GM19395 (cell line): Measurements from ENCODE around the gene UNC80.
A peak's percentile ranks its signal among the peaks of the same experiment; 100 is the strongest.

Experiments
- ATAC-seq: cut with Tn5 transposase; IDR thresholded peaks from one replicate; pipeline ENCODE4 v1.9.1; 2021; ENCODE audit warnings: mild to moderate bottlenecking, moderate library complexity; ENCODE audit not compliant: unreplicated experiment

The UNC80 gene

DNA sequence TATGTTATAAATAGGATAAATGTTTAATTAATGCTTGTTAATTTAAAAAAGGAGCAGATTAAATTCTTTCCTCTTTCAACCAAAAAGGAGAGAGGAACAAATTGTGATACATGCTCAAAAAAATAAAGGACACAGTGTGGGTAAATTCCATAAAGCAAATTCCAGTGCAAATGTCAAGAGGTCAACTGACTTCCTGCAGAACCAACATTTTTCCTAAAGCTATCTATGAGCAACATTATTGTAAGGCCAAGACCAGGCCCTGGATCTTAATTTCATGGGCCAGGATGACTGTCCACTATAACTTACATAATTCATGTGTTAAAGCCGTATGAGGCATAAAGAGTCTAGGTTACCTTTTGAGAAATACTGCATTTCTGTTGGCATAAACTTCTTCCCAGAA is 136.9 kb downstream of the UNC80 start:
- ATAC-seq, result no peak

DNA sequence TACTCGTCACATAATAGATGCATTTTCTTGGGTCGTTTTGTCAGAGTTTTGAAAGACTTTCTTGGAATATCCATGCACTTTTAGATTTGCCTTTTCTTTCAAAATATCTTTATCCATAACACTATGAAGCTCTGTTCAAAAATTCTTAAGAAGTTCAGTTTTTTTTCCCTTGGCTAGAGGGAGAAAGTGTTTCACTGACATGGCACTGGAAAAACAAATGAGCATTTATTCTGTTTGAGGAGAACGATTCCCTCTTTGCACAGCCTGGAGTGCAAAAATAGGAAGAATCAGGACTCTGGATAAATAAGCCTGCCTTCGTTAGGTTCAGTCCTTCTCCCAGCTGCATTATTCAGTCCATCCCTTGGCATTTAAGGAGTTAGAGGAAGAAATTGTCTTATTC is 139.9 kb downstream of the UNC80 start:
- ATAC-seq, result no peak

DNA sequence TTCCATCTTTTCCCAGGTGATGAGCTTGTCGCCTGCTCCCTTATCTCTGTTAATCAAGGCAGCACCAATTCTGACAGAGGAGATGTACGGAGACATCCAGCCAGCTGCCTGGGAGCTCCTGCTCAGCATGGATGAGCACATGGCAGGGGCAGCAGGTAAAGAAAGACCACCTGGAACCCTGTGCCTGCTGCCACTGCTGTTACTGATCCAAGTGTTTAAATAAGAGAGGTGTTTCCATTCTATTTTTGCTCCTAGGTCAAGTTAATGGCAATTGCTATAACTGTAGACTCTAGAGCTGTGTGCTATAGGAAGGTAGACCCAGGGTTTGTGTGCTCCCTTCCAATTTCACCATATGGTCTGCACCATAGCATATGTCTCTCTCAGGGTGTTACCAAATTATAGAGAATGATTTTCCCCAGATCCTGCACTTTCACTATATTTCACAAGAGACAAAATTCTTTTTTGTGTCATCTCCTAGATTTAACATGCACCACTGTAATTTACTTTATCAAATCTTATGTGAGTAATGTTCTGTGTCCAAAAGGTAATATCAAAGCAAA is 142.2 kb downstream of the UNC80 start:
- ATAC-seq, result no peak

DNA sequence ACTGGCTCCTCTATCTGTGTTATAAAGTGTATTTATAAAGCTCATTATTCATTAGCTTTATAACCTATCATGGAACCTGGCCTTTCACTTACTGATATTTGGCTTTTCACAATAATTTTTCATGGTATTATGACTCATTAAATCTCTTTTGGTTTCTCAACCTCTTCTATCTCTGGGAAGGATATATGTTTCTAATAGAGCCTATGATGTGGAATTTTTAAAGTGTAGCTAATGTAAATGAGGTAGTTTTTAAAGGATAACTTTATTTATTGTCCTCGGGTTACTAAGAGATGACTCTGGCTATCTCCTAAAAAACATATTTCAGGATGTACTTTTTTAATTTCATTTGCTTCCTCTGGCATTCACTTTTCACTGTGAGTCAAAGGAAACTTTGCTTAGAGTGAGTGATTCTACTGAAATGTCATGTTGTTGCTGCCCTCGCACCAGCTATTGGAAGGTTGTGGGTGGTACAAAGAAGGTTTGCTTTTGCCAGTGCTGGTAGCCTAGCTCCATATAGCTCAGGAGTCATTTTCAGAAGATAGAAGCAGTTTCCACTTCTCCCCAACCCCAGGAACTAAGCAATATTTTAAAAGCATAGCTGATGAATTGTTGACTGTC is 145.6 kb downstream of the UNC80 start:
- ATAC-seq, result no peak

DNA sequence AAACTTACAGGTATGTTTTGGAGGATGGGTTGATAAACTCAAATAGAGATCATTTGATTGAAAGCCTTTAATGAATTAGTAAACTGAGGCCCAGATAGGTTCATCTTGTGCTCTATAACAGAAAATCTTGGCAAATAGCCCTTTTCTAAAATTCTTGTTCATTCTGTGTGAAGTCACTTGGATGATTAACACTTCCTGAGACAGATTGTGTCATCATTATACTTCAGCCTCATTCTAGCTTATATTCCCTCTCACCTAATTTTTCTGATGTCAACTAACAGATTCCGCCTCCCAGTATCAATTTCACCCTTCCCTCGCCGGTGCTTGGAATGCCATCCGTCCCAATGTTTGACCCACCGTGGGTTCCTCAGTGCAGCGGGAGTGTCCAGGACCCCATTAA is 146.6 kb downstream of the UNC80 start:
- ATAC-seq, result no peak

DNA sequence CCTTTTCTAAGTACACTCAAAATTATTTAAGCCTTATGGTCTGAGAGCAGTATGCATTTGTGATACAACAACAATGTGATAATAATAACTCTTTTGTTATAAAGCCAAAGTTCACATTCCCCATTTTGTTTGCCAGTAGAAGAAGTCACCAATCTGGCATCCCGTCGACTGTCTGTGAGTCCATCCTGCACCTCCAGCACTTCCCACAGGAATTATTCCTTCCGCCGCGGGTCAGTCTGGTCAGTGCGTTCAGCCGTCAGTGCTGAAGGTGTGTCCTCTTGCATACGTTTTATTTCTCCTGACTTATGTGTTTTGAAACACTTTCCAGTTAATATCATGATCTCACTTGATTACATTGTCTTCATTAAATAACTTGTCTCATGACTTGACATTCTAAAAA is 150.5 kb downstream of the UNC80 start:
- no peak for ATAC-seq

DNA sequence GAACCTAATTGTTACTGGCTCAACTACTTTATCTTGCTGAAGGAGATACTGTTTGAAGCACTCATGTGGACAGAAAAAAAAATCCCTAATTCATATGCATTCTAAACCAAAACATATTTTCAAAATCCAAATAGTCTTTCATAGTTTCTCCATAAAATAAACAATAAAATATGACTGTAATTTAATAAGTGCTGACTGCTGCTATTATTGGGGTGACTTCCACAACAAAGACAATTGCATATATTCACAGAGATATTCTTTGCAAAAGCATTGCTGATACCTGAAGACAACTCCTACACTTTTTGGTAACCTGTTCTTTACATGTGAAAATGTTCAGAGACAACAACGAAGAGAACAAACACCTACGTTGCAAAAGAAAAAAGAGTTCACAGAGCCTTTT is 157.7 kb downstream of the UNC80 start:
- ATAC-seq, result no peak

DNA sequence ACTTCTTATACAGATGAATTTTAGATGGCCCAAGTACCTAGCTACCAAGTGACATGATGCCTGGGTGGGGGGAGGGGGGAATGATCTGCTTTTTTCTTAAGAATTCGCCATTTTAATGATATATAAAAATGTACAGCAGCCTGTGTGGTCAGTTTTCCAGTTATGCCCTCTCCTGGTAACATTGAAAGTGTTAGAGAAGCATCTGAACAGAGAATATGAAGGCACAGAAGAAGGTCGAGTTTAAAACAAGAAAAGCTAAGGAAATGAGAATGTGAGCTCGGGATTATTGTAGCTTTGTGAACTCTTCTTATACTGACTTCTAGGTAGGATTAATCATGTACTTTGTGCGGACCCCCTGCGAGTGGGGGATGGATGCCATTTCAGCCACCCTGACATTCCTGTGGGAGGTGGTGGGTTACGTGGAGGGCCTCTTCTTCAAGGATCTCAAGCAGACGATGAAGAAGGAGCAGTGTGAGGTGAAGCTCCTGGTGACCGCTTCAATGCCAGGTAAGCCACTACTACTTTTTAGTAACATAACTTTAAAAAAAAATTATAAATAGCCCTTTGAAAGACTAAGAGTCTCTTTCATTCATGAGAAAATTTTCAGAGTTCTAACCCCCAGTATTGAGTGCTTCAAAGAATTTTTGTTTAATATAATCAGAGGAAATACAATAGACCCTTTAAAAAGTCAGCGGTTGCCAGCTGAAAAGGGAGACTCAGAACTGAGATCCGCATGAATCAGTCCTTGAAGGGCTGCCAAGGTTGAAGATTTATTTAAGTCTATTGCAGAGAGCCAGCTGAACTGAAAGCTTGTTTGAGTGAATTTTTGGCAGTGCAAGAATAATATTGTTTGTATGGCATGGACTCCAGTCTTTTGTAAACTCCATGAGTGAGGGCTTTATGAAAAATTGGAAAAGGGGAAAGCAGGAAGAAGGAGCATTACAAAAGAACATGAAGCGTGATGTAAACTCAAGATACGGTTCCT is 162.2 kb downstream of the UNC80 start:
- ATAC-seq, result no peak

DNA sequence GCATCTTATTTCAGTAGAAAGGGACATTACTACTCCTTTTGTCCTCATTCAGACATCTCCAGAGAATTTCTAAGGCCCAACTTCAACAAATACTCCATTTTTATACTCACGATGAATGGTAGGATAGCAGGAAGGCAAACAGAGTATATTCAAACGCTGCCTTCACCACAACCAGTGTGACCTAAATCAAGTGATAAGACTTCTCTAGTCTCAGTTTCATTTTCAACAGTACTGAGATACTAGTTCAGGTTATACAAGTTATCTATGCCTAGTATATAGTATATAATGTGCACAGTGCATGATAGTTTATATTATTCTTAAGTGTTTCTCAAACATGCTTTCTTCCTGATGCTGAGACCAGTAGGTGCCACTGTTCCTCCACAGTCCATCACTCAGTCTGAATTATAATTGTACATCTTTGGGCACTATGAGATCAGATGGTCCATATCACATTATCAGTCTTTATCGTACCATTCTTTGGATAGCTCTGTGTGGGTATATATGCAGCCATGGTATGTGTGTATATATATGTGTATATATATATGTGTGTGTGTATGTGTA is 164.6 kb downstream of the UNC80 start:
- no peak for ATAC-seq

DNA sequence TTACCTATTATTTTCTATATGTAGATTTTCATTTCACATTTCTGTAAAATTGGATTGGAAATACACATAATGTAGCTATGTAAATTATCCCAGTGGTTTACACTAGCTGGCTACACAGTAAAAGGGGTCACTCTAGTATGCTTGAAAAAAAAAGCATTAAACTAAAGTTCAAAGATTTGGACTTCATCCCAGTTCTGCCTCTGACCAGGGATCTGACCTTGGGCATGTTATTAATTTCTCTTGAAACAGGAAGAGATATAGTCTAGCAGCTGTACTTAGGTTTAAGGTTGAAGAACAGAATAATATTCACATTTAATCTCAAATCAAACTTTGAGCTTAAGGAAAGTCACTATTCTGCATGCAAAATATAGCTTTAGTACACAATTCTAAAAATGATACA is 166.3 kb downstream of the UNC80 start:
- ATAC-seq, result no peak

DNA sequence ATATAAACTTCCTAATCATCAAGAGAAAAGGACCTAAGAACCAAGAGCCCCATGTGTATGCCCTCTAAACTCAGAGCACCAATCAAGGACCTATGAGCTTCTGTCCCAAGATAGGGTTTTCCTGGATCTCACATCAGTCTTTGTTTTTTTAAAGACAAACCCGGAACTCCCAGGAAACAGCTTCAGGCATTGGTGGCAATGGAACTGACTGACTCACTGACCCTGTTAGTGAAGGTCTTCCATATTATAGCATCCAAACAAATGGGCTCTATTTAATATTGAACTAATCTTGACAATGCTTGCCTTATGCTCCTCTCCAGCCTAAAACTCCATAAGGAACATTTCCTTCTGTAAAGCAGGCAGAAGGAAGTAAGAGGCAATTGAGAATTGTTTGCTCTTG is 167.3 kb downstream of the UNC80 start:
- no peak for ATAC-seq

DNA sequence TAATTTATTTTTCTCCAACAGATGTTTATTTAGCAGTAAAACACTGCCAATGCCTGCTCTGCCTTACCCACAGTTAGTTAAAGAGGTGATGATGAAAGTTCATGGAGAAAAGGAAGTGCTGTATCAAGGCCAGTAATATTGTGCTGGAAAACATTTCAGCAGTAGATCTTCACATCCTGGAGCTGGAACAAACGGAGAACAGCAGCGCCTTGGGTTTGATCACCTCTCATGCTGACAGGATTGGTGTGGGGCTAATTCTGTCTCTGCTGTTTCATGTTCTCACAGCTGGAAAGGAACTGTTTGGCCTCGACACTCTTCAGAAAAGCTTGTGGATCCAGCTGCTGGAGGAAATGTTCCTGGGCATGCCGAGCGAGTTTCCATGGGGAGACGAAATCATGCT is 169.3 kb downstream of the UNC80 start:
- ATAC-seq, result no peak

DNA sequence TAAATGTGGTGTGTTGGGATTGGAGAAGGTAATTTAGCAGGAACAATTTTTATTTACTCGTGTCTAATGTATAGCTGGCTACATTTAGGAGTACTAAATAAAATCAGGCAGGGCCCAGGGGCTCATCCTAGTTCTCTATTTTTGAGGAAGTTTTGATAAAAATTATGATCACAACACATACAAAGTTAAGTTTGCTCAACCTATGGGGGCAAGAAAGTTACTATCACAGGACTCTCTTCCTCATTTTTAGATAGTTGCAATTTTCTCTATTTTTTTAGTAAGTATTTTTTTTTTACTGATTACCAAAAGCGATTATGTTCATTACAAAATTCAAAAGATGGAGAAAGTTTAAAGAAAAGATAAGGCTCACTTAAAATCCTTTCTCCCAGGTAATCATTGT is 170.8 kb downstream of the UNC80 start:
- no peak for ATAC-seq

DNA sequence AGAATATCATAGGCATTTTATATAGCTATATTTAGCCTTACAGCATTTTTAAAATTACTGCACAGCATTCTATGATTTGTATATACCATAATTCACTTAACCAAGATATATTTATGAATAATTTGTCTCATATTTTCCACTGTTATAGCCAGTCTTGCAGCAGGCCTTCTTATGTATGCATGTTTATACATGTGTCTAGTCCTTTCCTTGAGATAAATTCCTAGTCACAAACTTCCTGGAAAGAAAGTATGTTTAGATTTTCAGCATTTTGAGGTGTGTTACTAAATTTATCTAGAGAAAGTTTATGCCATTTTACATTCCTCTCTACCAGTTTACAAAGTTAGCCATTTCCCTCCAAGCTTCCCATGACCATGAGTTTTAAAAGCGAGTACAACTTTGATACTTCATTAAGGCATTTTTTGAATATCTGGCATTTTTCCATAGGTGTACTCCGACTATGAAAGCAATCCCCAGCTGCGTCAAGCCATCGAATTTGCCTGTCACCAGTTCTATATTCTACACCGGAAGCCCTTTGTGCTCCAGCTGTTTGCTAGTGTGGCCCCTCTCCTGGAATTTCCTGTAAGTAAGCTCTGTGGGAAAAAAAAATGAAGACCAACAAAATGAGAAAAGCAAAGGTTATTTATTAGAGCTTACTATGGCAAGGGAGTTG is 171.4 kb downstream of the UNC80 start:
- no peak for ATAC-seq

DNA sequence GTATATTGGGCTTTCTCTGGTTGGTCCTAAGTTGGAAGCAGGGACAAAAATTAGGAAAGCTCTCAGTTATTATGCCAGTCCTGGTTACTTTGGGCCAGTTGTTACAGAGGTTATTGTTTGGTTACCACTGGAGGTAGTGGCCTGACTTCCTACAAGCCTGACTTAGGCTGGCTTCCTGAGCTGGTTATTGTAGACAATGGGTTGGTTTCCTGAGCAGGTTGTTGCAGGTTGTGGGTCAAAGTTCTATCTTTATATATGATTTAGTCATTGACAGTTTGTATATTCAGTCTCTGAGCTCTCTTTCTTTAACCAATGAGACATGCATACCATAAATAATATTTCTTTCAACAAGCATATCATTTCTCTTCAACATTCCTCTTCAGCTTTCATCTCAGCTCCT is 172.1 kb downstream of the UNC80 start:
- ATAC-seq, result no peak

DNA sequence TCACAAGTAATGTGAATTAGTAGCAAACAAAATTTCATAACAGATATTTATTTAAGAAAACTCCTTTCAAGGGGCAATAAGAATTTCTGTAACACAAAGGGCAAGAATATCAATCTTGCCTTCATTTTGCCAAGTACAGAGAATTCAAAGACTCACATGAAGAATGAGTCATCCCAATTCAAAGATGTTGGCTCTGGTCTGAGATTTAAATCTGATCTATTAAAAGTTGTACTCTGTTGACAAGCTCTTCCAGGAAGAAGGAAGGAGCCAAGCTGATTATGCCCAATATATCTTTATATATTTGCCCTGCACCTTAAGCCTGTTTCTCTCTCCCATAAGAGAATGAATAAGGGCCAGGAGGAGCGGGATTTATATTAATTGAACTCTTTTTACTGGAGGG is 174.9 kb downstream of the UNC80 start:
- no peak for ATAC-seq

DNA sequence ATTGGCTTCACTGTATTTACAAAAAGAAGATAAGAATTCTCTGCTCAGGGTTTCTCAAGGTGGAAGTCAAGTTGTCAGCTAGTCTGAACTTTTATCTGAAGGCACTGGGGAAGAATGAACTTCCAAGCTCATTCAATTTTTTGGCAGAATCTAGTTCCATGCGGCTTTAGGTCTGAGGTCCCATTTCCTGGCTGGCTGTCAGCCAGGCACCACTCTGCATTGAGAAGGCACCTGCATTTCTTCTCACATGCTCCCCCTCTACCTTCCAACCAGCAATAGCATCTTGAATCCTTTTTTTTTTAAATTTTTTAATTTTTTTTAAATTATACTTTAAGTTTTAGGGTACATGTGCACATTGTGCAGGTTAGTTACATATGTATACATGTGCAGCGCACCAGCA is 184.6 kb downstream of the UNC80 start:
- no peak for ATAC-seq

DNA sequence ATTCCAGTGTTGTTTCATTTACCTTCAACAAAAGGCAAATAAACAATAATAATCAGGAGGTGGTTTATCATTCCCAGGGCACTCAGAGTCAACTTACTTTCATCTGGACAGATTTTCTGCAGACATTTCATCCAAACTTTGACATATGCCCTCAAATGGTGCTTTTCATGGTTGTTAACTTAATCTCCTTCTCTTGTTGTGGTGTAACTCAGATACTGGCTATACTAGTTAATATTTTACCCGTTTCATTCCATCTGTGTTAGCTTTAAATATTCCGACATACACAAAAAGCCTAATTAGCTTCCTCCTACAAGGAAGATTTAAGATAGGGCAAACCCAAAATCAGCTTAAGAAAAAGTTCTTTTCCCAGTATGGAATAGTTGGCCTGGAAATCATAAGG is 186.4 kb downstream of the UNC80 start:
- no peak for ATAC-seq

DNA sequence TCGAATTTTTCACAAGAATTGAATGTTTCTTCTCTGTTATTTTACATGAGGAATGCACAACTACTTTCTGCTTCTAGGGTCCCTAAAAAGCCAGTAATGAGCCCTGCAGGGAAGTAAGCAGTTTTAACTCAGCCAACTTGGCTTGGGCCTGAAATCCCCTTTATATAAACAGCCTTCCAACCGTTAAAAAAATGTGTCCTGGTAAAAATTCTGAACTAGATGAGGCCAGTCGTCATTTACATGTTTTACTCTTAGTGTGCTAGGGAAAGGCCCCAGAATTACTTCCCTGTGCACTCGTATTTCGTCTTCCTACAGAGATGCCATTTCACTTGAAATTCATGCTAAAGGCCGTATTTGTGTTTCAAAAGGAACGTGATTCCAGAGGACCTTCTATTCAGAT is 188.4 kb downstream of the UNC80 start:
- ATAC-seq, result no peak

DNA sequence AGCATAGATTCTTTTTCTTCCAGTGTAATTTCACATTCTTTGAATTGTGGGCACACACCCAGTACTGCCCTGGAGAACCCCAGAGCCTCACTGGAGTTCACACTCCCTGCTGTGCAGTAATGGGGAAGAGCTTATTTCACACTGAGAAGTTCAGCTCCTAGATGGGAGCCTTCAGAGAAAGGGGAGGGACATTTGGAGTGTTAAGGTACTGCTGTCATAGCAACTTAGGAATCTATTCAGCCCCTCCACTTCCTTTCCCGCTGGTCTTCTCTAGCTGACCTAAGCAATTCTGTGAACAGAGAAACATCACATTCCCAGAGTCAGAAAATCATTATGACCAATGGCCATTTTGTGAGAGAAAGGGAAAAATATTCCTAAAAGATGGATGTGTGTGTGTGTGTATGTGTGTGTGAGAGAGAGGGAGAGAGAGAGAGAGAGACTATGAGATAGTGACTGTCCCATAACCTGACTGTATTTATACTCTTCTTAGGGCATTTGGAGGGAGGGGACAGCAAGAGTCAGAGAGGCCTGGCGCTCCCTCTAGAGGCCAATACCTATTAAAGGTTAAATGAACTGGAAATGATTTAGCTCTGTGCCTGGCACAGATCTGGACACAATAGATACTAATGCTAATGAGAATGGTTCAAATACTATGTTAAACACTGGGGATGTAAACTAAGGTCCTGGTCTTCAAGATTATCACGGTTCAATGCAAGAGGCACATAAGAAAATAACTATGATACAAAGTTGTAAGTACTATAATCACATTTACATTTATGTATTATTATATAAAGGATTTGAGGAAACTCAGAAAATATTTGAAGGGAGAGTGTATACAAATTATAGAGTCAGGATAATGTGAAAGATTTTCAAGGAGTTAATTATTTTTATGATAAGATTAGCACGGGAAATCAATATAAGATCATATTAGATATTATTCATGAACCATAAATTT is 189.3 kb downstream of the UNC80 start:
- peak; percentile 94 for ATAC-seq
